CD14-positive monocyte (primary cell): ENCODE data around the gene JCAD. TPM values are rescaled to one million over a fixed set of nuclear protein-coding genes. Genes with fewer than 3 reads are reported as not detected.

Experiments
- DNase-seq, 3 donors: peaks; one replicate each; pipeline ENCODE4 v3.0.0-alpha.2; 2011 to 2022
- H2AFZ ChIP-seq: 2 replicates; pipeline ENCODE4 v1.6.0; 2012; ENCODE audit warnings: mild to moderate bottlenecking, low read depth, low read length, inconsistent platforms; ENCODE audit not compliant: insufficient read depth, poor library complexity, severe bottlenecking
- H3K27ac ChIP-seq, 2 donors: 1 replicate in 1 of 2; 2 replicates in 1 of 2; pipeline ENCODE4 v1.5.1; 2012 to 2013; ENCODE audit warnings: low read length in 2 of 2, control low read depth in 1 of 2, inconsistent platforms in 1 of 2, low read depth in 1 of 2, mild to moderate bottlenecking in 1 of 2
- H3K27me3 ChIP-seq, 2 donors: one replicate each; pipeline versions ENCODE4 v1.6.0 to v1.6.1; 2011 to 2013; ENCODE audit warnings: low read length in 2 of 2; ENCODE audit not compliant: control insufficient read depth in 2 of 2, insufficient read depth in 2 of 2
- H3K36me3 ChIP-seq, 2 donors: replicated peaks in 1 of 2; 1 replicate in 1 of 2; 2 replicates in 1 of 2; pipeline versions ENCODE4 v1.5.1 to v1.6.1; 2012 to 2013; ENCODE audit warnings: low read length in 2 of 2, control low read depth in 1 of 2, inconsistent platforms in 1 of 2, mild to moderate bottlenecking in 1 of 2; ENCODE audit not compliant: insufficient read depth in 2 of 2, control insufficient read depth in 1 of 2
- H3K4me1 ChIP-seq, 2 donors: 1 replicate in 1 of 2; 2 replicates in 1 of 2; pipeline versions ENCODE4 v1.5.1 to v1.6.1; 2012 to 2013; ENCODE audit warnings: low read length in 2 of 2, control low read depth in 1 of 2, inconsistent platforms in 1 of 2, mild to moderate bottlenecking in 1 of 2, moderate library complexity in 1 of 2; ENCODE audit not compliant: insufficient read depth in 2 of 2, control insufficient read depth in 1 of 2
- H3K4me2 ChIP-seq: replicated peaks from 2 replicates; pipeline ENCODE3; 2012; ENCODE audit warnings: low read length, moderate library complexity, mild to moderate bottlenecking; ENCODE audit not compliant: poor library complexity, severe bottlenecking; ENCODE audit errors: extremely low read depth
- H3K4me3 ChIP-seq, 3 experiments: fragments of 200-600 bp in 1 of 3; sonication (generic) in 1 of 3; replicated peaks in 1 of 3; 1 replicate in 2 of 3; 2 replicates in 1 of 3; pipeline ENCODE4 v1.5.1; 2011 to 2013; ENCODE audit warnings: low read length in 3 of 3, mild to moderate bottlenecking in 3 of 3, control low read depth in 2 of 3, low read depth in 2 of 3, inconsistent platforms in 1 of 3, moderate library complexity in 1 of 3
- H3K79me2 ChIP-seq: 2 replicates; pipeline ENCODE4 v1.6.0; 2012; ENCODE audit warnings: mild to moderate bottlenecking, control low read depth, inconsistent platforms, low read length, moderate library complexity; ENCODE audit not compliant: insufficient read depth
- H3K9ac ChIP-seq: 2 replicates; pipeline ENCODE4 v1.6.0; 2017; ENCODE audit warnings: low read length, mild to moderate bottlenecking; ENCODE audit not compliant: insufficient read depth, poor library complexity, severe bottlenecking
- H3K9me3 ChIP-seq, 2 donors: replicated peaks in 1 of 2; 1 replicate in 1 of 2; 2 replicates in 1 of 2; pipeline versions ENCODE4 v1.5.1 to v1.6.1; 2012 to 2013; ENCODE audit warnings: low read length in 2 of 2, control low read depth in 1 of 2; ENCODE audit not compliant: control insufficient read depth in 1 of 2, insufficient read depth in 1 of 2
- H4K20me1 ChIP-seq: 2 replicates; pipeline ENCODE4 v1.6.0; 2012; ENCODE audit warnings: mild to moderate bottlenecking, low read length, control low read depth, moderate library complexity; ENCODE audit not compliant: insufficient read depth
- H3K27ac Mint-ChIP-seq, 7 donors: one replicate each; pipeline ENCODE4 v1.8.0; 2020; ENCODE audit warnings: mild to moderate bottlenecking in 7 of 7, mixed read lengths in 7 of 7, moderate library complexity in 6 of 7, inconsistent platforms in 2 of 7
- H3K27me3 Mint-ChIP-seq, 3 donors: one replicate each; pipeline ENCODE4 v1.8.0; 2021 to 2022; ENCODE audit warnings: low read depth in 3 of 3, mild to moderate bottlenecking in 3 of 3, mixed read lengths in 3 of 3, moderate library complexity in 3 of 3, inconsistent platforms in 1 of 3
- H3K36me3 Mint-ChIP-seq, 2 donors: one replicate each; pipeline ENCODE4 v1.8.0; 2020; ENCODE audit warnings: mixed read lengths in 2 of 2, inconsistent platforms in 1 of 2, mild to moderate bottlenecking in 1 of 2
- H3K4me1 Mint-ChIP-seq: one replicate; pipeline ENCODE4 v1.8.0; 2020; ENCODE audit warnings: mild to moderate bottlenecking, mixed read lengths
- H3K4me3 Mint-ChIP-seq, 2 donors: one replicate each; pipeline ENCODE4 v1.8.0; 2020; ENCODE audit warnings: mild to moderate bottlenecking in 2 of 2, mixed read lengths in 2 of 2, moderate library complexity in 1 of 2
- H3K9me3 Mint-ChIP-seq, 7 donors: one replicate each; pipeline ENCODE4 v1.8.0; 2020 to 2022; ENCODE audit warnings: mixed read lengths in 7 of 7, mild to moderate bottlenecking in 6 of 7, moderate library complexity in 6 of 7, inconsistent platforms in 2 of 7
- WGBS: methylation state at CpG from one replicate; pipeline ENCODE4 v1.1.5; 2013; ENCODE audit warnings: missing lambda C conversion rate; ENCODE audit not compliant: insufficient coverage; 5-methylcytosine and 5-hydroxymethylcytosine counted together
- intact Hi-C, 2 donors: fragments of 100-400 bp; cut with micrococcal nuclease; formaldehyde crosslinking; loops; one replicate each; pipeline versions ENCODE4 v1.15.0 to v1.15.1; 2023
- polyA plus RNA-seq, 3 donors: library from polyadenylated mRNA; depleted of rRNA in 1 of 3; unstranded in 2 of 3; stranded (reverse) in 1 of 3; fragments of 300-500 nt in 2 of 3; fragments of >200 nt in 1 of 3; fragmentation: Illumina TruSeq in 2 of 3; gene quantifications; 1 replicate in 2 of 3; 2 replicates in 1 of 3; pipeline ENCODE4 v1.2.3, GENCODE V29; 2012 to 2021
- TF ChIP-seq, protein P1 (sequence below): fragments of 200-600 bp; IDR thresholded peaks from one replicate; pipeline ENCODE4 v1.8.0; 2022; ENCODE audit warnings: antibody characterized with exemption, mild to moderate bottlenecking

JCAD gene
- polyA plus RNA-seq, 3 donors = not detected

DNA sequence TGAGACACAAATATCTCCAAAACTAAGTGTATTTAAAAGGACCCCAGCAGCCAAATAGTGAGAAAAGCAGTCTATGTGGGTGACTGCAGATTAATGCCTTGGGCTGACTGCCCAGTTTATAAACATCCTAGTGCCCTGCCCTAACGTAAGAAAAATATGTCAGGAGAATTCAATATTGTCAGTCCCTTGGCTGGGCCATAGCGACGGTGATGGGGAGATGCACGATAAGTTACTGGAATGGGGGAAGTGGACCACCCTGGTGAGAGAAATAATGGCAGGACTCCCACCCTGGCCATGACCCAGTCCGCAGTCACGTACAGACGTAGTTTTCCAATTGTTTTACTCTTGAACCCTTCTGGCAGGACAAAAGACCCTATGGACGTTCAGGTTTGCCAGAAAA lies 48.0 kb downstream of the JCAD start:
- intact Hi-C loops = no loop called here
- H3K4me1 Mint-ChIP-seq = no peaks in the 10 kb centered on the region
- Histone ChIP-seq H3K79me2 (no peaks in the 10 kb centered on the region), H3K9me3 (no peaks in the 10 kb centered on the region), H3K4me3 (no peak overlapping the region), H2AFZ (no peak overlapping the region), H3K4me2 (no peak overlapping the region), H3K4me1 (no peaks in the 10 kb centered on the region), H3K9ac (no peak overlapping the region), H4K20me1 (no peaks in the 10 kb centered on the region), H3K27me3 (no peaks in the 10 kb centered on the region), H3K36me3 (no peaks in the 10 kb centered on the region), H3K27ac (no peak overlapping the region)
- H3K36me3 Mint-ChIP-seq = no peaks in the 10 kb centered on the region
- DNase-seq = no peak
- H3K27me3 Mint-ChIP-seq = peaks cover 3 to 9% (median 4%) of the 10 kb centered on the region in 3 donors
- H3K9me3 Mint-ChIP-seq = no peaks in the 10 kb centered on the region
- TF ChIP-seq, protein P1, sequence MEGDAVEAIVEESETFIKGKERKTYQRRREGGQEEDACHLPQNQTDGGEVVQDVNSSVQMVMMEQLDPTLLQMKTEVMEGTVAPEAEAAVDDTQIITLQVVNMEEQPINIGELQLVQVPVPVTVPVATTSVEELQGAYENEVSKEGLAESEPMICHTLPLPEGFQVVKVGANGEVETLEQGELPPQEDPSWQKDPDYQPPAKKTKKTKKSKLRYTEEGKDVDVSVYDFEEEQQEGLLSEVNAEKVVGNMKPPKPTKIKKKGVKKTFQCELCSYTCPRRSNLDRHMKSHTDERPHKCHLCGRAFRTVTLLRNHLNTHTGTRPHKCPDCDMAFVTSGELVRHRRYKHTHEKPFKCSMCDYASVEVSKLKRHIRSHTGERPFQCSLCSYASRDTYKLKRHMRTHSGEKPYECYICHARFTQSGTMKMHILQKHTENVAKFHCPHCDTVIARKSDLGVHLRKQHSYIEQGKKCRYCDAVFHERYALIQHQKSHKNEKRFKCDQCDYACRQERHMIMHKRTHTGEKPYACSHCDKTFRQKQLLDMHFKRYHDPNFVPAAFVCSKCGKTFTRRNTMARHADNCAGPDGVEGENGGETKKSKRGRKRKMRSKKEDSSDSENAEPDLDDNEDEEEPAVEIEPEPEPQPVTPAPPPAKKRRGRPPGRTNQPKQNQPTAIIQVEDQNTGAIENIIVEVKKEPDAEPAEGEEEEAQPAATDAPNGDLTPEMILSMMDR = no peak
- WGBS = 93% methylated on average over 3 of the region's 8 CpGs
- no peak overlapping the region for H3K27ac Mint-ChIP-seq
- no peak overlapping the region for H3K4me3 Mint-ChIP-seq

DNA sequence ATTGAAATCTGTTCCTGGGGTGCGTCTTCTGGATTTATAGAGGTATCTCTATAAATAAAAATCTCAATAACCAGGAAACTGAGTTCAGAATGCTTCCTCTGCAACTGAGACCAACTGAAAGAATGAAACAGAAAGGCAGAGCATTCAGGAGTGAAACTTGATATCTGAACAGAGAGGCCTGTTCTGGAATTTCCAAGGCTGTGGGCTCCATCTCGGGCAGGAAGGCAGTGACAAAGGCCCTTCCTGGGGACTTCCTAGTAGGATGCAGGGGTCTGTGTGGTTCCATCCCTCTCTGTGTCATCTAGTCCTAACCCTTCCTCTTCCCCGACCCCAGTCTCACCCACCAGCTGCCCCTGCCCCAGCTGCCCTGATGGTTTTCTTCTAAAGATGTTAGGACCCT lies 52.0 kb downstream of the JCAD start:
- TF ChIP-seq, protein P1 = no peak
- intact Hi-C loops = no loop called here
- no peaks in the 10 kb centered on the region for H3K36me3 Mint-ChIP-seq
- peak overlapping the region in 1 of 7 donors; percentile 9 for H3K27ac Mint-ChIP-seq
- no peaks in the 10 kb centered on the region for H3K9me3 Mint-ChIP-seq
- Histone ChIP-seq H3K79me2 (no peaks in the 10 kb centered on the region), H3K4me2 (no peak overlapping the region), H3K9ac (no peak overlapping the region), H3K4me3 (no peak overlapping the region), H3K27me3 (no peaks in the 10 kb centered on the region), H4K20me1 (no peaks in the 10 kb centered on the region), H3K4me1 (no peaks in the 10 kb centered on the region), H2AFZ (no peak overlapping the region), H3K27ac (no peak overlapping the region), H3K9me3 (no peaks in the 10 kb centered on the region), H3K36me3 (no peaks in the 10 kb centered on the region)
- H3K4me3 Mint-ChIP-seq = peak overlapping the region in 1 of 2 donors; percentile 24
- H3K4me1 Mint-ChIP-seq = peaks cover 2% of the 10 kb centered on the region
- peaks cover 0 to 7% (median 5%) of the 10 kb centered on the region in 3 donors for H3K27me3 Mint-ChIP-seq
- WGBS = 100% methylated on average over 1 of the region's 3 CpGs
- DNase-seq = no peak
